ENCODE results near the gene ADGRA1. TPM values are rescaled to one million over a fixed set of nuclear protein-coding genes. Genes with fewer than 3 reads are reported as not detected.

ADGRA1 gene
- total RNA-seq, 4 donors from 2014 or later: not detected

- Histone ChIP-seq H3K36me3 (no peaks in the 10 kb centered on the region), H3K27ac (no peak overlapping the region), H3K4me3 (no peak overlapping the region), H3K9me3 (no peaks in the 10 kb centered on the region), H3K27me3 (peaks cover 0 to 89% (median 0%) of the 10 kb centered on the region in 4 donors), H3K4me1 (no peaks in the 10 kb centered on the region)
- WGBS, 2 donors: 55 to 67% methylated on average over 12 to 18 of the region's 26 CpGs
- DNase-seq: no peak
- TF ChIP-seq, protein P1, sequence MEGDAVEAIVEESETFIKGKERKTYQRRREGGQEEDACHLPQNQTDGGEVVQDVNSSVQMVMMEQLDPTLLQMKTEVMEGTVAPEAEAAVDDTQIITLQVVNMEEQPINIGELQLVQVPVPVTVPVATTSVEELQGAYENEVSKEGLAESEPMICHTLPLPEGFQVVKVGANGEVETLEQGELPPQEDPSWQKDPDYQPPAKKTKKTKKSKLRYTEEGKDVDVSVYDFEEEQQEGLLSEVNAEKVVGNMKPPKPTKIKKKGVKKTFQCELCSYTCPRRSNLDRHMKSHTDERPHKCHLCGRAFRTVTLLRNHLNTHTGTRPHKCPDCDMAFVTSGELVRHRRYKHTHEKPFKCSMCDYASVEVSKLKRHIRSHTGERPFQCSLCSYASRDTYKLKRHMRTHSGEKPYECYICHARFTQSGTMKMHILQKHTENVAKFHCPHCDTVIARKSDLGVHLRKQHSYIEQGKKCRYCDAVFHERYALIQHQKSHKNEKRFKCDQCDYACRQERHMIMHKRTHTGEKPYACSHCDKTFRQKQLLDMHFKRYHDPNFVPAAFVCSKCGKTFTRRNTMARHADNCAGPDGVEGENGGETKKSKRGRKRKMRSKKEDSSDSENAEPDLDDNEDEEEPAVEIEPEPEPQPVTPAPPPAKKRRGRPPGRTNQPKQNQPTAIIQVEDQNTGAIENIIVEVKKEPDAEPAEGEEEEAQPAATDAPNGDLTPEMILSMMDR (IDR thresholded peaks at IDR 0.05): no peak
- no peak for TF ChIP-seq POLR2A (IDR thresholded peaks at IDR 0.05)
- intact Hi-C loops (cut with DNase I): no loop called here
Measured at GRCh38 chr10:133045556-133046389, 42.0 kb upstream of the ADGRA1 start.

DNA sequence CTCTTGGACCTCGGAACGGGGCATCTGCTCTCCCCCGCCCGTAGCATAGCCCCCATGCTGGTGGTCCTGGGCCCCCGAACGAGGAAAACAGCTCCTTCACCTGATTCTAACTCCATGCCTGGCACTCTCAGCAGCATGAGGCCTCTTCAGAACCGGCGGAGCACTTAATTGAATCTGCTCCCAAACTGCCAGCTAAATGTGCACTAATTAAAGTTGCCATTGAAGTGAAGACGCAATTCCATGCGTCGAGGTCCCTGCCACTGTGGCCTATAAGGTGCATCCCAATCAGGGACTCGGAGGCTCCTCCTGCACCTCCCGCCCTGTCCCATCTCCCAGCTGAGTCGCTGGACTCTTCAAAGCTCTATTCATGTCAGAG is 41.3 kb upstream of the ADGRA1 start:
- Histone ChIP-seq H3K27ac (no peak overlapping the region), H3K4me1 (no peaks in the 10 kb centered on the region), H3K9me3 (no peaks in the 10 kb centered on the region), H3K36me3 (no peaks in the 10 kb centered on the region), H3K4me3 (no peak overlapping the region), H3K27me3 (peaks cover 0 to 90% (median 0%) of the 10 kb centered on the region in 4 donors)
- intact Hi-C loops (cut with DNase I): no loop called here
- no peak for DNase-seq
- TF ChIP-seq POLR2A (IDR thresholded peaks at IDR 0.05): no peak
- TF ChIP-seq, protein P1 (IDR thresholded peaks at IDR 0.05): no peak
- WGBS, 2 donors: 74 to 80% methylated on average over 7 to 10 of the region's 14 CpGs

DNA sequence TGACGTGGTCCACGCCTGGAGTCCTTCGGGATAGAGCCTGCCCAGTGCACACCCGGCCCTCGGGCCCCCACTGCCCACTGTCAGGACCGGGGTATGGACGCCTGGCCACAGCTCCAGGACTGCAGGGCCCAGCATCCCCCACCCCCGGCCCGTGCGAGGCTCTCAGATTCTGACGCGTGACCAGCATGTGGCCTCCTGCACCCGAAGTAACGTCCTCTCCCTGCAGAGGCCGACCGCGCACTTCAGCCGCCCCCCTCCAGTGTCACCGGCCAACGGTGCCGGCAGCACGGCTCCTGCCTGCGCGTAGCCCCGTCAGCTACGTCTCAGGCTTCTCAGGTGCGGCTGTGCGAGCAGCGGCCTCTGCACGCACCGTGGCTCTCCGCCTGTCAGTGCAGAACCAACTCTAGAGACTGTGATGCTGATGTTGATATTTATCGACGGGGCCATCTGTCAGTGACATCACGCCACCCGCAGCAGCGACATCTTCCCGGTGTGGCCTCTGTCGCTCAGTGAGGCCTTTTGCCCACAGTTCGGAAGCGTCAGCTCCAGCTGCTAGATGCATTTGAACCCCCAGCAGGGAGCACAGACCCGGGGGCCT is 40.1 kb upstream of the ADGRA1 start:
- no peaks in the 10 kb centered on the region for H3K9me3 ChIP-seq
- H3K27me3 ChIP-seq: peaks cover 0 to 92% (median 0%) of the 10 kb centered on the region in 4 donors
- DNase-seq: no peak
- H3K36me3 ChIP-seq: no peaks in the 10 kb centered on the region
- TF ChIP-seq POLR2A (IDR thresholded peaks at IDR 0.05): no peak
- TF ChIP-seq, protein P1 (IDR thresholded peaks at IDR 0.05): no peak
- H3K27ac ChIP-seq: no peak overlapping the region
- no peak overlapping the region for H3K4me3 ChIP-seq
- intact Hi-C loops (cut with DNase I): no loop called here
- 79 to 90% methylated on average over 2 to 13 of the region's 42 CpGs for WGBS, 2 donors
- no peaks in the 10 kb centered on the region for H3K4me1 ChIP-seq

GRCh38 chr10:133048266-133048665 is 39.5 kb upstream of the ADGRA1 start:
- intact Hi-C loops (cut with DNase I): no loop called here
- H3K27ac ChIP-seq: no peak overlapping the region
- DNase-seq: no peak

GRCh38 chr10:133048926-133049325 is 38.8 kb upstream of the ADGRA1 start:
- no peak for DNase-seq
- H3K27me3 ChIP-seq: peaks cover 0 to 83% (median 0%) of the 10 kb centered on the region in 4 donors
- TF ChIP-seq, protein P1 (IDR thresholded peaks at IDR 0.05): no peak
- TF ChIP-seq POLR2A (IDR thresholded peaks at IDR 0.05): no peak

More at GRCh38 chr10:133048266-133048665, 39.5 kb upstream of the ADGRA1 start:
- Histone ChIP-seq H3K27me3 (peaks cover 0 to 89% (median 0%) of the 10 kb centered on the region in 4 donors), H3K9me3 (no peaks in the 10 kb centered on the region), H3K4me1 (no peaks in the 10 kb centered on the region), H3K4me3 (no peak overlapping the region), H3K36me3 (no peaks in the 10 kb centered on the region)
- WGBS, 2 donors: 44 to 70% methylated on average over 2 to 9 of the region's 13 CpGs
- TF ChIP-seq POLR2A (IDR thresholded peaks at IDR 0.05): no peak
- TF ChIP-seq, protein P1 (IDR thresholded peaks at IDR 0.05): no peak

More at GRCh38 chr10:133048926-133049325, 38.8 kb upstream of the ADGRA1 start:
- Histone ChIP-seq H3K4me3 (no peak overlapping the region), H3K27ac (no peak overlapping the region), H3K36me3 (no peaks in the 10 kb centered on the region), H3K9me3 (no peaks in the 10 kb centered on the region), H3K4me1 (no peaks in the 10 kb centered on the region)
- WGBS, 2 donors: 70 to 100% methylated on average over 2 of the region's 13 CpGs
- intact Hi-C loops (cut with DNase I): no loop called here
